Brain microvascular endothelial cell (primary cell): ENCODE results near the gene MFAP3L.
A peak's percentile ranks its signal among the peaks of the same experiment; 100 is the strongest.
"Not testable (repeated sequence)": the region's sequence is repeated elsewhere in the genome, so short reads cannot be mapped to it uniquely, and the experiment has no call there.

Source experiments
- DNase-seq: peaks from one replicate; pipeline ENCODE4 v3.0.0-alpha.2; 2020
- H3K27ac ChIP-seq: fragments of 250-450 bp; sonication (Bioruptor Pico); 2 replicates; pipeline ENCODE4 v1.5.1; 2020; ENCODE audit warnings: mild to moderate bottlenecking, moderate library complexity
- H3K27me3 ChIP-seq: fragments of 250-450 bp; sonication (Bioruptor Pico); replicated peaks from 2 replicates; pipeline ENCODE4 v1.5.1; 2020; ENCODE audit warnings: mild to moderate bottlenecking
- H3K36me3 ChIP-seq: fragments of 250-450 bp; sonication (Bioruptor Pico); replicated peaks from 2 replicates; pipeline ENCODE4 v1.5.1; 2020; ENCODE audit warnings: mild to moderate bottlenecking
- H3K4me3 ChIP-seq: 2 replicates; pipeline ENCODE4 v1.5.1; 2011; ENCODE audit warnings: low read depth, mild to moderate bottlenecking, control low read depth, low read length, moderate library complexity
- CTCF ChIP-seq: IDR thresholded peaks from 2 replicates; pipeline ENCODE4 v1.5.1; 2011; ENCODE audit warnings: low read depth, mild to moderate bottlenecking, moderate library complexity, low read length, control low read depth, inconsistent platforms; ENCODE audit errors: missing control alignments
- in situ Hi-C: cut with HindIII; loops from 2 replicates; pipeline ENCODE4 v1.10.0; 2017; ENCODE audit warnings: low sequenced_read_pairs, low pct_ligation_motif_present

The MFAP3L gene

GRCh38 chr4:170057866-170058265 is 31.7 kb upstream of the MFAP3L start:
- no peak for TF ChIP-seq CTCF
- Histone ChIP-seq H3K27me3 (no peaks in the 10 kb centered on the region), H3K4me3 (no peak overlapping the region), H3K36me3 (no peaks in the 10 kb centered on the region), H3K27ac (no peak overlapping the region)
- DNase-seq, result no peak
- in situ Hi-C loops, result no loop called here

DNA sequence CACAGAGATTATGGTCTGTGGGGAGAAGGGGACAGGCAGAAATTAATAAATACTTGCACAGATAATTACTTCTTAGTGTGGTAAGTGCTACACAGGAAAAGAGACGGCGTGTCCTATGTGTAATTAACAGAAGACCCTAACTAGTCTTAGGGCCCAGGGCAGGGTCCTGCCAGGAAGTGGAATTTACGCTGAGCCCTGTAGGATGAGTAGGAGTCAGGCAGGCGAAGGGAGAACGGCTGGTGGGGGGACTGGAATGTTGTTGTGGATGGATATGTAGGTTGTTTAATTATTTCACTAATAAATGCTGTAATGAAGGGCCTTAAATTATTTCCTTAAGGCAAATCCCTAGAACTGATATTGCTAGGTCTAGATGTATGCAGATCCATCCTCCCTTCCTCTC is 26.7 kb upstream of the MFAP3L start:
- H3K27me3 ChIP-seq, result no peaks in the 10 kb centered on the region
- no peak overlapping the region for H3K4me3 ChIP-seq
- no peak overlapping the region for H3K27ac ChIP-seq
- in situ Hi-C loops, result no loop called here
- no peak for DNase-seq
- no peak for TF ChIP-seq CTCF
- H3K36me3 ChIP-seq, result no peaks in the 10 kb centered on the region

DNA sequence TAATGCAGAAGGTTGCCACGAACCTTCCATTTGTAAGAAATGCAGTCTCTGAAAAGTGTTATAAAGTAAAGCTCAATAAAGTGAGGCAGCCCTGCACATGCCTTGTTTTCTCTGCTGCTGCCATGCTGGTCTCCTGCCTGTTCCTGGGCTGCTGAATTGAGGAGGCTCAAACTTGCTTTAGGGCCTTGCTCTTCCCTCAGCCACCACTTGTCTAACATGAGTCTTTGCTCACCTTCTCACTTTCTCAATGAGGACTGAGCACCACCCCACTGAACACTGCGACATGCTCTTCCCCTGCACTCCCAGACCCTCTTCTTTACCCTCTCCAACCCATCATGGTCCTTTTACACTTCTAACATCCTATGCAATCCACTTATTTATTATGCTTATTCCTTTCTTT is 25.2 kb upstream of the MFAP3L start:
- in situ Hi-C loops, result no loop called here
- Histone ChIP-seq H3K36me3 (no peaks in the 10 kb centered on the region), H3K27me3 (no peaks in the 10 kb centered on the region), H3K4me3 (no peak overlapping the region), H3K27ac (no peak overlapping the region)
- TF ChIP-seq CTCF, result no peak
- DNase-seq, result no peak

DNA sequence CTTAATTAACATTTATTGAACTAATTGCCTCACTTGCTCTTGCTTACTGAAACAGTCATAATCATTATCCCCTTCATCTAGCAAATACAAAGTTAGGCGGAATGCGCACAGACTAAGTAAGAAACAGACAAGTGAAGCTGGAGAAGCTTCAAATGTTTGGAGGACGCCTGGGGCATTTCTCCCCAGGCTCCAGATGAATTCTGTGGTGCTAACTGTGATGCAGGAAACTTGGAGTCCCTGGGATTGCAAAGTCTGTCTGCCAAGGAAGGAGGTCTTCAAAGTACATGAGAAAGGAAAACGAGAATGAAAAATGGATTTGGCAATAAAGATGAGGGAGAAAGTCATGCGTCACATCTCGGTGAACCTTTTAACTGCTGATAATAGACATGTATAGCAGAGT is 23.6 kb upstream of the MFAP3L start:
- Histone ChIP-seq H3K27ac (no peak overlapping the region), H3K36me3 (no peaks in the 10 kb centered on the region), H3K27me3 (no peaks in the 10 kb centered on the region), H3K4me3 (no peak overlapping the region)
- in situ Hi-C loops, result loop anchor here (25.0 kb wide), 1 partner anchor 237 kb away; no protein-coding TSS in a partner anchor
- no peak for DNase-seq
- TF ChIP-seq CTCF, result no peak

DNA sequence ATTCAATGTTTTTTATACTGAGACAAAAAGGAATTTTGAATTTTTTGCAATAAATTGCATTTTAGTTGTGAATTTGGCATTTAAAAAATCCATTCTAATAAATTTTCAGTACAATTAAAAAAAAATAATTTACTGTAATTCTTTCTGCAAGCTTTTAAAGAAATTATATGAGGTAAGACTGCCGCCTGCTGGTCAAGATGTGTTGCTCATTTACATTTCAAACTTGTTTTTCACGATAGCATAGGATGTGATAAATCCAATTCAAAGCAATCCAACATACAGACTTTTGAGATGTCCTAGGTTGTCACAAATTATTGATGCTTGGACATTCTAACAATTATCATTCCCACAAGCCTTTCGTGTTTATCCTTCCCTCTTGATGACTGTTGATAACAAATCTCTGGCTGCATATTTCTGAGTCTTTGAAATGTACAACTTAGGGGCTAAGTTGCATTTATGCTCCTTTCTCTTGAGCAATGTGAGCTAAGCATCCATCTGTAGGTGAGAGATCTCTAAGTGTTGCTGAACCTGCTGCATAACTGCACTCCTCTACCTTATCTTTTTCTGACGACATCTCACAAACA is 21.7 kb upstream of the MFAP3L start:
- Histone ChIP-seq H3K27me3 (no peaks in the 10 kb centered on the region), H3K4me3 (no peak overlapping the region), H3K27ac (no peak overlapping the region), H3K36me3 (no peaks in the 10 kb centered on the region)
- in situ Hi-C loops, result loop anchor here (25.0 kb wide), 1 partner anchor 236 kb away; no protein-coding TSS in a partner anchor
- peak; percentile 56 for DNase-seq
- peak; percentile 69 for TF ChIP-seq CTCF

GRCh38 chr4:170046156-170046555 is 20.0 kb upstream of the MFAP3L start:
- H3K36me3 ChIP-seq, H3K27ac ChIP-seq, DNase-seq, H3K4me3 ChIP-seq, H3K27me3 ChIP-seq: not testable (repeated sequence)
- in situ Hi-C loops, result loop anchor here (25.0 kb wide), 1 partner anchor 234 kb away; no protein-coding TSS in a partner anchor
